Hindlimb muscle (tissue), 1 donor: ENCODE data around the gene GALM. TPM values are rescaled to one million over a fixed set of nuclear protein-coding genes. Genes with fewer than 3 reads are reported as not detected.
"Not testable (repeated sequence)": the region's sequence is repeated elsewhere in the genome, so short reads cannot be mapped to it uniquely, and the experiment has no call there.

ENCODE experiments used
- DNase-seq: peaks from one replicate; pipeline ENCODE4 v3.0.0-alpha.2; 2013
- polyA plus RNA-seq: library from polyadenylated mRNA; unstranded; fragments of 120-200 nt; gene quantifications from one replicate; pipeline ENCODE4 v1.2.1, GENCODE V29; 2013; ENCODE audit not compliant: insufficient read length

The GALM gene
- polyA plus RNA-seq, 1 donor = 15.0 TPM

GRCh38 chr2:38742797-38743559 lies 77.1 kb downstream of the GALM start:
- no peak for DNase-seq

- no peak for DNase-seq
Observed at GRCh38 chr2:38743672-38744398, 77.9 kb downstream of the GALM start.

GRCh38 chr2:38744399-38744780 lies 78.5 kb downstream of the GALM start:
- DNase-seq = no peak

- DNase-seq = no peak
Observed at GRCh38 chr2:38745267-38745666, 79.4 kb downstream of the GALM start.

- DNase-seq = no peak
Observed at GRCh38 chr2:38747007-38747424, 81.1 kb downstream of the GALM start.

GRCh38 chr2:38747819-38748218 lies 81.9 kb downstream of the GALM start:
- no peak for DNase-seq

GRCh38 chr2:38748391-38748790 lies 82.5 kb downstream of the GALM start:
- DNase-seq = no peak

GRCh38 chr2:38748943-38749804 lies 83.3 kb downstream of the GALM start:
- DNase-seq = no peak

GRCh38 chr2:38750011-38750890 lies 84.3 kb downstream of the GALM start:
- peak; percentile 67 for DNase-seq

GRCh38 chr2:38750891-38751595 lies 85.1 kb downstream of the GALM start, which contains the start of gene SRSF7:
SRSF7 (minus strand) TSS chr2:38751361; CDS start chr2:38751256, 105 bp downstream.
- peak; percentile 100 for DNase-seq

GRCh38 chr2:38751596-38752410 lies 85.9 kb downstream of the GALM start:
- peak; percentile 29 for DNase-seq

- DNase-seq = no peak
Observed at GRCh38 chr2:38754049-38754448, 88.1 kb downstream of the GALM start.

- DNase-seq = no peak
Observed at GRCh38 chr2:38754506-38754905, 88.6 kb downstream of the GALM start.

- not testable (repeated sequence) for DNase-seq
Observed at GRCh38 chr2:38755891-38756290, 90.0 kb downstream of the GALM start.

GRCh38 chr2:38763228-38763627 lies 97.3 kb downstream of the GALM start:
- DNase-seq = no peak

- no peak for DNase-seq
Observed at GRCh38 chr2:38763728-38764127, 97.8 kb downstream of the GALM start.

GRCh38 chr2:38765149-38765548 lies 99.2 kb downstream of the GALM start:
- DNase-seq = no peak

GRCh38 chr2:38765551-38765950 lies 99.6 kb downstream of the GALM start:
- no peak for DNase-seq

- DNase-seq = no peak
Observed at GRCh38 chr2:38771632-38772031, 105.7 kb downstream of the GALM start.
